Measurements from ENCODE around the gene CCDC169. TPM values are rescaled to one million over a fixed set of nuclear protein-coding genes. Genes with fewer than 3 reads are reported as not detected.

The CCDC169 gene
- total and polyA plus RNA-seq, 2 donors (not counting 1 experiment from before 2014, with no cell fraction given): 0.07 TPM; not detected in 1

- no peak overlapping the region for H3K4me3 ChIP-seq (ENCODE audit: control extremely low read depth in 1 of 5, extremely low read depth in 1 of 5, insufficient read depth in 1 of 5, low read depth in 2 of 5, low read length in 4 of 5)
- intact Hi-C loops (cut with micrococcal nuclease): no loop called here
- WGBS (ENCODE audit: insufficient coverage): 86% methylated on average over 1 of the region's 2 CpGs
- POLR2A ChIA-PET: no interaction called here
- CTCF ChIA-PET: no interaction called here
- no peak overlapping the region for H3K9ac ChIP-seq (ENCODE audit: low read length)
- DNase-seq (no peak), ATAC-seq (ENCODE audit: low read depth) (no peak)
- no peak overlapping the region for H3K4me2 ChIP-seq (replicated peaks; ENCODE audit: low read depth, low read length, poor library complexity, severe bottlenecking)
- no peaks in the 10 kb centered on the region for H4K20me1 ChIP-seq (ENCODE audit: control insufficient read depth, insufficient read depth, low read length, poor library complexity, severe bottlenecking)
- H3K4me1 ChIP-seq (ENCODE audit: control insufficient read depth in 2 of 2, insufficient read depth in 2 of 2, low read length in 2 of 2): no peaks in the 10 kb centered on the region
- H3K36me3 ChIP-seq (replicated peaks in 1 of 2; ENCODE audit: control extremely low read depth in 1 of 2, control insufficient read depth in 1 of 2, extremely low read depth in 1 of 2, insufficient read depth in 2 of 2, low read length in 1 of 2): no peaks in the 10 kb centered on the region
- Mint-ChIP-seq H3K4me1 (no peaks in the 10 kb centered on the region), H3K9me3 (ENCODE audit: insufficient read depth) (peaks cover 6% of the 10 kb centered on the region), H3K27me3 (no peaks in the 10 kb centered on the region), H3K27ac (no peak overlapping the region), H3K4me3 (no peak overlapping the region)
- peaks cover 0 to 2% (median 0%) of the 10 kb centered on the region in 3 donors for H3K9me3 ChIP-seq (ENCODE audit: control extremely low read depth in 1 of 3, control insufficient read depth in 2 of 3, insufficient read depth in 1 of 3, low read length in 2 of 3)
- TF ChIP-seq EZH2 (IDR thresholded peaks at IDR 0.05; ENCODE audit: borderline replicate concordance, insufficient read depth, low read depth, low read length, poor library complexity, severe bottlenecking) (no peak), CTCF (IDR thresholded peaks at IDR 0.05) (no peak)
- H3K27me3 ChIP-seq (replicated peaks in 1 of 4; ENCODE audit: control extremely low read depth in 1 of 4, control insufficient read depth in 3 of 4, insufficient read depth in 4 of 4, low read length in 3 of 4): no peaks in the 10 kb centered on the region
- no peak overlapping the region for H2AFZ ChIP-seq (ENCODE audit: insufficient read depth, low read depth, low read length, poor library complexity, severe bottlenecking)
- H3K79me2 ChIP-seq (ENCODE audit: control insufficient read depth, insufficient read depth, low read length): no peaks in the 10 kb centered on the region
- H3K27ac ChIP-seq (ENCODE audit: low read length in 2 of 2): no peak overlapping the region
These were observed 54.9 kb downstream of the CCDC169 start for GRCh38 chr13:36242761-36243160.

GRCh38 chr13:36231236-36231635 lies 66.4 kb downstream of the CCDC169 start:
- Histone ChIP-seq H3K36me3 (replicated peaks in 1 of 2; ENCODE audit: control extremely low read depth in 1 of 2, control insufficient read depth in 1 of 2, extremely low read depth in 1 of 2, insufficient read depth in 2 of 2, low read length in 1 of 2) (no peaks in the 10 kb centered on the region), H3K9ac (ENCODE audit: low read length) (no peak overlapping the region), H3K4me3 (ENCODE audit: control extremely low read depth in 1 of 5, extremely low read depth in 1 of 5, insufficient read depth in 1 of 5, low read depth in 2 of 5, low read length in 4 of 5) (no peak overlapping the region), H3K27ac (ENCODE audit: low read length in 2 of 2) (no peak overlapping the region), H3K9me3 (ENCODE audit: control extremely low read depth in 1 of 3, control insufficient read depth in 2 of 3, insufficient read depth in 1 of 3, low read length in 2 of 3) (peaks cover 1 to 3% (median 3%) of the 10 kb centered on the region in 3 donors), H3K79me2 (ENCODE audit: control insufficient read depth, insufficient read depth, low read length) (no peaks in the 10 kb centered on the region), H3K4me1 (ENCODE audit: control insufficient read depth in 2 of 2, insufficient read depth in 2 of 2, low read length in 2 of 2) (no peaks in the 10 kb centered on the region), H3K4me2 (replicated peaks; ENCODE audit: low read depth, low read length, poor library complexity, severe bottlenecking) (no peak overlapping the region), H4K20me1 (ENCODE audit: control insufficient read depth, insufficient read depth, low read length, poor library complexity, severe bottlenecking) (no peaks in the 10 kb centered on the region), H2AFZ (ENCODE audit: insufficient read depth, low read depth, low read length, poor library complexity, severe bottlenecking) (no peak overlapping the region), H3K27me3 (replicated peaks in 1 of 4; ENCODE audit: control extremely low read depth in 1 of 4, control insufficient read depth in 3 of 4, insufficient read depth in 4 of 4, low read length in 3 of 4) (no peaks in the 10 kb centered on the region)
- H3K4me3 Mint-ChIP-seq: no peak overlapping the region
- intact Hi-C loops (cut with micrococcal nuclease): no loop called here
- no peak overlapping the region for H3K27ac Mint-ChIP-seq
- 86% methylated on average over 1 of the region's 3 CpGs for WGBS (ENCODE audit: insufficient coverage)
- H3K9me3 Mint-ChIP-seq (ENCODE audit: insufficient read depth): peaks cover 7% of the 10 kb centered on the region
- no peaks in the 10 kb centered on the region for H3K4me1 Mint-ChIP-seq
- ChIA-PET CTCF (no interaction called here), POLR2A (no interaction called here)
- ATAC-seq (ENCODE audit: low read depth) (no peak), DNase-seq (no peak)
- TF ChIP-seq EZH2 (IDR thresholded peaks at IDR 0.05; ENCODE audit: borderline replicate concordance, insufficient read depth, low read depth, low read length, poor library complexity, severe bottlenecking) (no peak), CTCF (IDR thresholded peaks at IDR 0.05) (no peak)
- H3K27me3 Mint-ChIP-seq: no peaks in the 10 kb centered on the region

All from B cell (primary cell).